Neural cell (in vitro differentiated cells): ENCODE results near the gene PLCL2. TPM values are rescaled to one million over a fixed set of nuclear protein-coding genes. Genes with fewer than 3 reads are reported as not detected.

Experiments used
- H2AFZ ChIP-seq: fragments of 200-600, 300-800 bp; sonication (generic), shearing (Covaris generic); 2 replicates; pipeline ENCODE4 v1.6.0; 2014; ENCODE audit warnings: low read depth, mild to moderate bottlenecking, antibody characterized with exemption, low read length, moderate library complexity
- H3F3A ChIP-seq: fragments of 200-600 bp; shearing (Covaris generic); 2 replicates; pipeline ENCODE4 v1.6.1; 2016; ENCODE audit warnings: mild to moderate bottlenecking, moderate library complexity, mixed read lengths, antibody characterized with exemption, low read length; ENCODE audit not compliant: insufficient read depth, poor library complexity, severe bottlenecking
- H3K27ac ChIP-seq: fragments of 200-600, 300-800 bp; sonication (generic), shearing (Covaris generic); 2 replicates; pipeline ENCODE4 v1.5.1; 2014; ENCODE audit warnings: mild to moderate bottlenecking, low read length, moderate library complexity
- H3K27me3 ChIP-seq: fragments of 300-800, 200-600 bp; sonication (generic), shearing (Covaris generic); 2 replicates; pipeline ENCODE4 v1.6.0; 2014; ENCODE audit warnings: mild to moderate bottlenecking, low read depth, low read length, moderate library complexity; ENCODE audit not compliant: insufficient read depth
- H3K36me3 ChIP-seq: fragments of 300-800, 200-600 bp; sonication (generic), shearing (Covaris generic); 2 replicates; pipeline ENCODE4 v1.5.1; 2014; ENCODE audit warnings: mild to moderate bottlenecking, antibody characterized with exemption, low read length, moderate library complexity; ENCODE audit not compliant: insufficient read depth
- H3K4me2 ChIP-seq: fragments of 300-800, 200-600 bp; sonication (generic), shearing (Covaris generic); 2 replicates; pipeline ENCODE4 v1.6.0; 2014; ENCODE audit warnings: mild to moderate bottlenecking, low read length
- H3K4me3 ChIP-seq: fragments of 300-800, 200-600 bp; sonication (generic), shearing (Covaris generic); 2 replicates; pipeline ENCODE4 v1.5.1; 2014; ENCODE audit warnings: mild to moderate bottlenecking, low read length, moderate library complexity
- H3K79me2 ChIP-seq: fragments of 200-600 bp; shearing (Covaris generic); replicated peaks from 2 replicates; pipeline ENCODE4 v1.6.0; 2014; ENCODE audit warnings: mild to moderate bottlenecking, low read length, moderate library complexity; ENCODE audit not compliant: insufficient read depth
- H3K9ac ChIP-seq: fragments of 300-800, 200-600 bp; sonication (generic), shearing (Covaris generic); 2 replicates; pipeline ENCODE4 v1.6.1; 2016; ENCODE audit warnings: mild to moderate bottlenecking, low read length, mixed read lengths
- H3K9me2 ChIP-seq: fragments of 200-600 bp; shearing (Covaris generic); 2 replicates; pipeline ENCODE4 v1.6.1; 2016; ENCODE audit warnings: mild to moderate bottlenecking, low read length, mixed read lengths; ENCODE audit not compliant: insufficient read depth
- H3K9me3 ChIP-seq: fragments of 200-600, 300-800 bp; sonication (generic), shearing (Covaris generic); 2 replicates; pipeline ENCODE4 v1.6.1; 2016; ENCODE audit warnings: mild to moderate bottlenecking, mixed run types, low read length, moderate library complexity, mixed read lengths
- H4K20me1 ChIP-seq: fragments of 200-600 bp; shearing (Covaris generic); 2 replicates; pipeline ENCODE4 v1.6.1; 2016; ENCODE audit warnings: mild to moderate bottlenecking, mixed run types; ENCODE audit not compliant: insufficient read depth
- EP300 ChIP-seq: fragments of 450-650 bp; conservative IDR thresholded peaks from 2 replicates; pipeline ENCODE4 v1.6.1; 2014; ENCODE audit warnings: antibody characterized with exemption, mild to moderate bottlenecking, moderate library complexity; ENCODE audit not compliant: poor library complexity, severe bottlenecking
- EZH2 ChIP-seq: fragments of 200-600, 300-800 bp; shearing (Covaris generic), sonication (generic); IDR thresholded peaks from 2 replicates; pipeline ENCODE4 v1.6.1; 2014; ENCODE audit warnings: antibody characterized with exemption, low read length, borderline replicate concordance, mild to moderate bottlenecking; ENCODE audit not compliant: insufficient read depth, poor library complexity, severe bottlenecking
- MXI1 ChIP-seq: fragments of 450-650 bp; conservative IDR thresholded peaks from 2 replicates; pipeline ENCODE4 v1.6.1; 2014; ENCODE audit warnings: antibody characterized with exemption, mild to moderate bottlenecking; ENCODE audit not compliant: poor library complexity, severe bottlenecking
- POLR2AphosphoS5 ChIP-seq: IDR thresholded peaks from 2 replicates; pipeline ENCODE4 v1.6.1; 2012
- RAD21 ChIP-seq: fragments of 450-650 bp; conservative IDR thresholded peaks from 2 replicates; pipeline ENCODE4 v1.6.1; 2014; ENCODE audit warnings: antibody characterized with exemption, mild to moderate bottlenecking, moderate library complexity
- SMC3 ChIP-seq: fragments of 450-650 bp; conservative IDR thresholded peaks from 2 replicates; pipeline ENCODE4 v1.6.1; 2014; ENCODE audit warnings: antibody characterized with exemption, mild to moderate bottlenecking, moderate library complexity; ENCODE audit not compliant: poor library complexity
- TAF1 ChIP-seq: IDR thresholded peaks from 2 replicates; pipeline ENCODE4 v1.6.1; 2012; ENCODE audit warnings: low read depth
- polyA plus RNA-seq: library from polyadenylated mRNA; depleted of rRNA; stranded (reverse); fragments of >200 nt; gene quantifications from 2 replicates; pipeline ENCODE4 v1.2.3, GENCODE V29; 2014
- TF ChIP-seq, protein P1 (sequence below): fragments of 450-650 bp; IDR thresholded peaks from 2 replicates; pipeline ENCODE4 v1.5.1; 2014; ENCODE audit warnings: antibody characterized with exemption, mild to moderate bottlenecking, moderate library complexity; ENCODE audit not compliant: poor library complexity, severe bottlenecking
- TF ChIP-seq, protein P2 (sequence below): IDR thresholded peaks from 2 replicates; pipeline ENCODE4 v1.6.1; 2012; ENCODE audit warnings: borderline replicate concordance

PLCL2 gene
- polyA plus RNA-seq, 1 donor from 2014 or later = 69.8 TPM

DNA sequence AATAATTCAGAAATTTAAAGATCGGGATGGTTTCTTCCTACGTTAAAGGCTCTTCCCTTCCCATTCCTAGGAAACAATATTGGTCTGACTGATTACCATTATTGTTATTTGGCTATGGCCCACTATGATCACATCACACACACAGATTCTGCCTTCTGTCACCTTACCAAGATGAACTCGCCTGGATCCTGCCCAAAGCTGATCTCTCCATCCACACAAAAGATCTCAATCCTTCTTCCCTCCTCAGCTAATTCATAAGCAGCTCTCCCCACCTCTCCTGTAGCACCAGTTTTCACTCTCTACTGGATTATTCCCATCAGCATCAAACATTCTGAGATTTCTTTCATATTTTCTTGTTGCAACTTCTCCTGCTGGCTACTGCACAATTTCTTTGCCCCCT is 25.0 kb downstream of the PLCL2 start:
- Histone ChIP-seq H3F3A (no peaks in the 10 kb centered on the region), H3K4me3 (no peak overlapping the region), H3K9me3 (no peaks in the 10 kb centered on the region), H3K9me2 (no peaks in the 10 kb centered on the region), H3K27me3 (no peaks in the 10 kb centered on the region), H2AFZ (no peak overlapping the region), H3K27ac (no peak overlapping the region), H4K20me1 (peaks cover 4% of the 10 kb centered on the region), H3K36me3 (no peaks in the 10 kb centered on the region), H3K79me2 (peaks cover 37% of the 10 kb centered on the region), H3K4me2 (no peak overlapping the region), H3K9ac (no peak overlapping the region)
- no peak for TF ChIP-seq TAF1
- TF ChIP-seq, protein P1, sequence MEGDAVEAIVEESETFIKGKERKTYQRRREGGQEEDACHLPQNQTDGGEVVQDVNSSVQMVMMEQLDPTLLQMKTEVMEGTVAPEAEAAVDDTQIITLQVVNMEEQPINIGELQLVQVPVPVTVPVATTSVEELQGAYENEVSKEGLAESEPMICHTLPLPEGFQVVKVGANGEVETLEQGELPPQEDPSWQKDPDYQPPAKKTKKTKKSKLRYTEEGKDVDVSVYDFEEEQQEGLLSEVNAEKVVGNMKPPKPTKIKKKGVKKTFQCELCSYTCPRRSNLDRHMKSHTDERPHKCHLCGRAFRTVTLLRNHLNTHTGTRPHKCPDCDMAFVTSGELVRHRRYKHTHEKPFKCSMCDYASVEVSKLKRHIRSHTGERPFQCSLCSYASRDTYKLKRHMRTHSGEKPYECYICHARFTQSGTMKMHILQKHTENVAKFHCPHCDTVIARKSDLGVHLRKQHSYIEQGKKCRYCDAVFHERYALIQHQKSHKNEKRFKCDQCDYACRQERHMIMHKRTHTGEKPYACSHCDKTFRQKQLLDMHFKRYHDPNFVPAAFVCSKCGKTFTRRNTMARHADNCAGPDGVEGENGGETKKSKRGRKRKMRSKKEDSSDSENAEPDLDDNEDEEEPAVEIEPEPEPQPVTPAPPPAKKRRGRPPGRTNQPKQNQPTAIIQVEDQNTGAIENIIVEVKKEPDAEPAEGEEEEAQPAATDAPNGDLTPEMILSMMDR = no peak
- no peak for TF ChIP-seq EZH2
- TF ChIP-seq RAD21 = no peak
- no peak for TF ChIP-seq POLR2AphosphoS5
- TF ChIP-seq EP300 = no peak
- TF ChIP-seq, protein P2, sequence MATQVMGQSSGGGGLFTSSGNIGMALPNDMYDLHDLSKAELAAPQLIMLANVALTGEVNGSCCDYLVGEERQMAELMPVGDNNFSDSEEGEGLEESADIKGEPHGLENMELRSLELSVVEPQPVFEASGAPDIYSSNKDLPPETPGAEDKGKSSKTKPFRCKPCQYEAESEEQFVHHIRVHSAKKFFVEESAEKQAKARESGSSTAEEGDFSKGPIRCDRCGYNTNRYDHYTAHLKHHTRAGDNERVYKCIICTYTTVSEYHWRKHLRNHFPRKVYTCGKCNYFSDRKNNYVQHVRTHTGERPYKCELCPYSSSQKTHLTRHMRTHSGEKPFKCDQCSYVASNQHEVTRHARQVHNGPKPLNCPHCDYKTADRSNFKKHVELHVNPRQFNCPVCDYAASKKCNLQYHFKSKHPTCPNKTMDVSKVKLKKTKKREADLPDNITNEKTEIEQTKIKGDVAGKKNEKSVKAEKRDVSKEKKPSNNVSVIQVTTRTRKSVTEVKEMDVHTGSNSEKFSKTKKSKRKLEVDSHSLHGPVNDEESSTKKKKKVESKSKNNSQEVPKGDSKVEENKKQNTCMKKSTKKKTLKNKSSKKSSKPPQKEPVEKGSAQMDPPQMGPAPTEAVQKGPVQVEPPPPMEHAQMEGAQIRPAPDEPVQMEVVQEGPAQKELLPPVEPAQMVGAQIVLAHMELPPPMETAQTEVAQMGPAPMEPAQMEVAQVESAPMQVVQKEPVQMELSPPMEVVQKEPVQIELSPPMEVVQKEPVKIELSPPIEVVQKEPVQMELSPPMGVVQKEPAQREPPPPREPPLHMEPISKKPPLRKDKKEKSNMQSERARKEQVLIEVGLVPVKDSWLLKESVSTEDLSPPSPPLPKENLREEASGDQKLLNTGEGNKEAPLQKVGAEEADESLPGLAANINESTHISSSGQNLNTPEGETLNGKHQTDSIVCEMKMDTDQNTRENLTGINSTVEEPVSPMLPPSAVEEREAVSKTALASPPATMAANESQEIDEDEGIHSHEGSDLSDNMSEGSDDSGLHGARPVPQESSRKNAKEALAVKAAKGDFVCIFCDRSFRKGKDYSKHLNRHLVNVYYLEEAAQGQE = no peak
- TF ChIP-seq MXI1 = no peak
- TF ChIP-seq SMC3 = no peak

DNA sequence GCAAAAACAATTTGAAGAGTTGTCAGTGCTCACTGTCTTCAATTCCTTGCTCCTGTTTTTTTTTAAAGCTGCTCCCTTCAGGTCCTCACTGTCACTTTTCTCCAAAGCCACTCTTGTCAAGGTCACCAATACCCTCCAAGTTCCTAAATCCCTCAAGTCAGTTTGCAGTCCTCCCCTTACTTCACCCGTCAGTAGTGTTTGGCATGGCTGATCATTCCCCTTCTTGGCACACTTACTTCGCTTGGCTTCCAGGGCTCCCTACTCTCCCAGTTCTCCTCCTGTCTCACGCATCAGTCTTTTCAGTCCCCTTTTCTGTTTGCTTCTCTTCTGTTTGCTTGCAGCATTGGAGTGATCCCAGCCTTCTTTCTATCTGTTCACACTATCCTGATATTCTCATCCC is 25.5 kb downstream of the PLCL2 start:
- TF ChIP-seq EP300 = no peak
- no peak for TF ChIP-seq MXI1
- TF ChIP-seq, protein P1 = no peak
- TF ChIP-seq SMC3 = no peak
- no peak for TF ChIP-seq POLR2AphosphoS5
- no peak for TF ChIP-seq TAF1
- no peak for TF ChIP-seq RAD21
- TF ChIP-seq, protein P2 = no peak
- no peak for TF ChIP-seq EZH2
- no peak overlapping the region for H3K9ac ChIP-seq
- no peaks in the 10 kb centered on the region for H3K9me2 ChIP-seq
- H2AFZ ChIP-seq = no peak overlapping the region
- H3K27me3 ChIP-seq = no peaks in the 10 kb centered on the region
- peaks cover 41% of the 10 kb centered on the region for H3K79me2 ChIP-seq
- H3K36me3 ChIP-seq = no peaks in the 10 kb centered on the region
- H3K9me3 ChIP-seq = no peaks in the 10 kb centered on the region
- H3F3A ChIP-seq = no peaks in the 10 kb centered on the region
- H3K4me2 ChIP-seq = no peak overlapping the region
- H4K20me1 ChIP-seq = peaks cover 4% of the 10 kb centered on the region
- H3K27ac ChIP-seq = no peak overlapping the region
- H3K4me3 ChIP-seq = no peak overlapping the region
